Activated T-helper 9 cell treated with anti-CD3 and anti-CD28 coated beads, Interleukin-2, amount 50 U/mL, for 16 hours (primary cell): ENCODE measurements around the gene ZNF189.

Experiments
- DNase-seq: peaks from one replicate; pipeline ENCODE4 v3.0.0-alpha.2; 2020; ENCODE audit warnings: low read depth

The ZNF189 gene

GRCh38 chr9:101453776-101454570 lies 55.3 kb downstream of the ZNF189 start:
- DNase-seq: no peak

DNA sequence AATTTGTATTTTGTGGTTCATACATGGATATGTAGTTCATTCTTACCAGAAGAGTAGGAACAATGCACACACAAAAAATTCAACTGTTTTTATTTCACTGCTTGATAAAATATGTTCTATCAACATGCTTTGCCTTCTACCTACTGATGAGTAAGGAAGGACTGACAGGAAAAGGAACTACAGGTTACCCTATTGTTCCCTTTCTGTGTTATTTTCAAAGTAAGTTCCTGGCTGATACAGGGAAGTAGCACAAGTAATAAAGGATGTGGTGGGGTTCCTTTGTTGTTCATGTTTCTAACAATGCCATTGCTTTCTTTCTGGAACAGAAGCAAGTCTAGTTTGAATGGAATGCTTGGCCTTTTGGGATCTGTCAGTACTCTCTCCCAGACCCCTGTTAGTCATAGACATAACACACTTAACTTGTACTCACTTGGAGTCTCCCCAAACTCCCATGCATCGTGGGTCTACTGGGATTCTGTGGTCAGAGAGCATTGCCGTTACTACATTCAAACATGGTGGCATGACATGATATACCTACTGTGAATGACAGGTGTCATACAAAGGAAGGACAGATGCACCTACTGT lies 57.1 kb downstream of the ZNF189 start:
- no peak for DNase-seq

GRCh38 chr9:101457003-101457402 lies 58.4 kb downstream of the ZNF189 start:
- no peak for DNase-seq

- DNase-seq: no peak
Observed at GRCh38 chr9:101458963-101459631, 60.4 kb downstream of the ZNF189 start.
